Osteoblast (primary cell): ENCODE measurements around the gene BAD. TPM values are rescaled to one million over a fixed set of nuclear protein-coding genes. Genes with fewer than 3 reads are reported as not detected.
A peak's percentile ranks its signal among the peaks of the same experiment; 100 is the strongest.
"Not testable (repeated sequence)": the region's sequence is repeated elsewhere in the genome, so short reads cannot be mapped to it uniquely, and the experiment has no call there.

Experiments
- DNase-seq: peaks from one replicate; pipeline ENCODE4 v3.0.0; 2011; ENCODE audit warnings: low spot score, mixed read lengths; ENCODE audit not compliant: insufficient read length; ENCODE audit errors: missing footprints
- H2AFZ ChIP-seq: 2 replicates; pipeline ENCODE4 v1.6.0; 2011; ENCODE audit warnings: mild to moderate bottlenecking, low read length
- H3K27ac ChIP-seq: 2 replicates; pipeline ENCODE4 v1.5.1; 2011; ENCODE audit warnings: mild to moderate bottlenecking, low read depth, low read length, moderate library complexity
- H3K27me3 ChIP-seq: 2 replicates; pipeline ENCODE4 v1.6.0; 2012; ENCODE audit warnings: mild to moderate bottlenecking, control low read depth, inconsistent platforms, low read length, moderate library complexity; ENCODE audit not compliant: insufficient read depth
- H3K36me3 ChIP-seq: 2 replicates; pipeline ENCODE4 v1.5.1; 2011; ENCODE audit warnings: mild to moderate bottlenecking, low read length, control low read depth, moderate library complexity; ENCODE audit not compliant: insufficient read depth
- H3K4me1 ChIP-seq: 2 replicates; pipeline ENCODE4 v1.5.1; 2011; ENCODE audit warnings: mild to moderate bottlenecking, low read length, control low read depth, moderate library complexity; ENCODE audit not compliant: insufficient read depth
- H3K4me2 ChIP-seq: 2 replicates; pipeline ENCODE4 v1.6.0; 2011; ENCODE audit warnings: mild to moderate bottlenecking, low read length; ENCODE audit not compliant: insufficient read depth
- H3K4me3 ChIP-seq: fragments of 200-600 bp; sonication (generic); 3 replicates; pipeline ENCODE4 v1.5.1; 2012; ENCODE audit warnings: mild to moderate bottlenecking, low read length, inconsistent platforms; ENCODE audit not compliant: insufficient read depth
- H3K79me2 ChIP-seq: 2 replicates; pipeline ENCODE4 v1.6.0; 2012; ENCODE audit warnings: mild to moderate bottlenecking, low read length, control low read depth, inconsistent platforms; ENCODE audit not compliant: insufficient read depth
- H3K9me3 ChIP-seq: 2 replicates; pipeline ENCODE4 v1.5.1; 2011; ENCODE audit warnings: low read depth, low read length, control low read depth
- H4K20me1 ChIP-seq: 2 replicates; pipeline ENCODE4 v1.6.0; 2012; ENCODE audit warnings: mild to moderate bottlenecking, low read length, control low read depth; ENCODE audit not compliant: insufficient read depth
- CTCF ChIP-seq: IDR thresholded peaks from 2 replicates; pipeline ENCODE4 v1.5.1; 2011; ENCODE audit warnings: mild to moderate bottlenecking, low read depth, low read length, moderate library complexity; ENCODE audit errors: extremely low read depth
- total RNA-seq: library from RNA; depleted of rRNA; stranded (reverse); fragments of >200 nt; gene quantifications from 2 replicates; pipeline ENCODE4 v1.2.3, GENCODE V29; 2012

Gene BAD
- total RNA-seq, 1 donor, result 70.9 TPM

- Histone ChIP-seq H3K27ac (peak within 1 kb of the TSS; percentile 97), H3K9me3 (no peaks in the 10 kb centered on the region), H2AFZ (peak within 1 kb of the TSS; percentile 67), H3K79me2 (peaks cover 31% of the 10 kb centered on the region), H3K4me2 (peak within 1 kb of the TSS; percentile 92), H3K36me3 (peaks cover 27% of the 10 kb centered on the region), H4K20me1 (peaks cover 4% of the 10 kb centered on the region), H3K4me3 (peak within 1 kb of the TSS; percentile 99), H3K4me1 (peaks cover 11% of the 10 kb centered on the region), H3K27me3 (no peaks in the 10 kb centered on the region)
- peak; percentile 99 for DNase-seq
- no peak for TF ChIP-seq CTCF
Observed at GRCh38 chr11:64317325-64317960, 33.0 kb upstream of the BAD start, which contains the start of gene TRMT112. TSS of gene TRMT112 (minus strand) at chr11:64317559. CDS start at chr11:64317526, 33 bp downstream.

DNA sequence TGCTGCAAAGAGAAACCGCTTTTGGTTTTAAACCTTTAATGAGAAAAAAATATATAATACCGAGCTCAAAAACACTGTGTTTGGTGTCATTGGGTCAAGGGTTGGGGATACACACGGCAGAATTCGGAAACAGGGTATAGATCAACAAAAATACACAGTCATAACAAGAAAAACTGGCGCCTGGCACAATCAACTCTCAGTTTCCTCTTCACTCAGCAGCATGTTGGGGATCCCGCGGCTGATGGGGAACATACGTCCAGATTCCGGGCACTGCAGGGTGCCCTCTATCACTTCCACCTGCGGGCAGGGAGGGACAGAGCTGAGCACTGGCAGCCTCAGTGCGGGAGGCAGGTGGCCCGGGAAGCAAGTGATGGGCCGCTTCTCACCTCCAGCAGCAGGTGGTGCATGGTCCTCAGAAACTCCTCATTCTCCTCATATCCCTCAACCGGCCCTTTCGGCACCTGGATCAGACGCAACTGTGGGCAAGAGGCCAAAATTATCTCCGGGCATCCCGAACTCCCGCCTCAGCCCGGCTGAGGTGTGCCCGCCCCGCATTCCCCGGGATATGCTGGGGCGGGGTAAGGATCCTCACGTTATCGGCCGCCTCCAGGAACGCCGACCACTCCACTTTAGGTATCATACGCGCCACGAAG lies 32.3 kb upstream of the BAD start:
- Histone ChIP-seq H3K4me2 (peak overlapping the region; percentile 92), H4K20me1 (peaks cover 4% of the 10 kb centered on the region), H3K79me2 (peaks cover 32% of the 10 kb centered on the region)

DNA sequence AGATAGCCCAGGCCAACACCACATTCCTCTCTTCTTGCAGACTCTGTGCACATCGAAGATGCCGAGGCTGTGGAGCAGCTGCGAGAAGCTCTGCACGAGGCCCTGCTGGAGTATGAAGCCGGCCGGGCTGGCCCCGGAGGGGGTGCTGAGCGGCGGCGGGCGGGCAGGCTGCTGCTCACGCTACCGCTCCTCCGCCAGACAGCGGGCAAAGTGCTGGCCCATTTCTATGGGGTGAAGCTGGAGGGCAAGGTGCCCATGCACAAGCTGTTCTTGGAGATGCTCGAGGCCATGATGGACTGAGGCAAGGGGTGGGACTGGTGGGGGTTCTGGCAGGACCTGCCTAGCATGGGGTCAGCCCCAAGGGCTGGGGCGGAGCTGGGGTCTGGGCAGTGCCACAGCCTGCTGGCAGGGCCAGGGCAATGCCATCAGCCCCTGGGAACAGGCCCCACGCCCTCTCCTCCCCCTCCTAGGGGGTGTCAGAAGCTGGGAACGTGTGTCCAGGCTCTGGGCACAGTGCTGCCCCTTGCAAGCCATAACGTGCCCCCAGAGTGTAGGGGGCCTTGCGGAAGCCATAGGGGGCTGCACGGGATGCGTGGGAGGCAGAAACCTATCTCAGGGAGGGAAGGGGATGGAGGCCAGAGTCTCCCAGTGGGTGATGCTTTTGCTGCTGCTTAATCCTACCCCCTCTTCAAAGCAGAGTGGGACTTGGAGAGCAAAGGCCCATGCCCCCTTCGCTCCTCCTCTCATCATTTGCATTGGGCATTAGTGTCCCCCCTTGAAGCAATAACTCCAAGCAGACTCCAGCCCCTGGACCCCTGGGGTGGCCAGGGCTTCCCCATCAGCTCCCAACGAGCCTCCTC lies 31.4 kb upstream of the BAD start:
- H3K27ac ChIP-seq, H3K27me3 ChIP-seq, H2AFZ ChIP-seq, H4K20me1 ChIP-seq, H3K4me3 ChIP-seq, H3K9me3 ChIP-seq: not testable (repeated sequence)
- Histone ChIP-seq H3K4me1 (peaks cover 11% of the 10 kb centered on the region), H3K4me2 (peak overlapping the region; percentile 92), H3K36me3 (peaks cover 13% of the 10 kb centered on the region), H3K79me2 (peaks cover 35% of the 10 kb centered on the region)
- DNase-seq, result peak; percentile 23

More for the DNA sequence above, 32.3 kb upstream of the BAD start:
- Histone ChIP-seq H3K36me3 (peaks cover 22% of the 10 kb centered on the region), H3K27ac (peak overlapping the region; percentile 97), H2AFZ (peak overlapping the region; percentile 67), H3K4me3 (peak overlapping the region; percentile 99), H3K4me1 (peaks cover 11% of the 10 kb centered on the region), H3K9me3 (no peaks in the 10 kb centered on the region), H3K27me3 (no peaks in the 10 kb centered on the region)
- DNase-seq, result peak; percentile 73
- no peak for TF ChIP-seq CTCF

DNA sequence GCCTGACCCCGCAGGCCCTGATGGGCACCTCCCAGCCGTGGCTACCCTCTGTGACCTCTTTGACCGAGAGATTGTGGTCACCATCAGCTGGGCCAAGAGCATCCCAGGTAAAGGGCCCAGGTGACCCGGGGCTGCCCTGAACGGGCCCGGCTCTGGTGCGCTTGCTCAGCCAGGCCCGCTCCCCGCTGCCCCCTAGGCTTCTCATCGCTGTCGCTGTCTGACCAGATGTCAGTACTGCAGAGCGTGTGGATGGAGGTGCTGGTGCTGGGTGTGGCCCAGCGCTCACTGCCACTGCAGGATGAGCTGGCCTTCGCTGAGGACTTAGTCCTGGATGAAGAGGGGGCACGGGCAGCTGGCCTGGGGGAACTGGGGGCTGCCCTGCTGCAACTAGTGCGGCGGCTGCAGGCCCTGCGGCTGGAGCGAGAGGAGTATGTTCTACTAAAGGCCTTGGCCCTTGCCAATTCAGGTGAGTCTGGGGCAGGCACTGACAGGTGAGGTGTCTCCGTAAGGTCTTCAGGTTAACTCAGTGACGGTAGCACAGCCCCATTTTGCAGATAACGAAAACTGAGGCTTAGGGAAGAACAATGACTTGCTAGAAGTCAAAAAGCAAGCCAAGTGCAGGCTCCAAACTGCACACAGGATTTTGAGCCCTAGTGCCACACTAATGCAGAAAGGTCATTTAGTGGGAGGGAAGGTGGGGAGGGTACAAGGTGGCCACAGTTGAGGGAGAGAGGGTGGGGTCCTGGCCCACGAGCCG lies 30.5 kb upstream of the BAD start:
- H3K4me2 ChIP-seq, result no peak overlapping the region
- peaks cover 34% of the 10 kb centered on the region for H3K79me2 ChIP-seq
- peaks cover 13% of the 10 kb centered on the region for H3K36me3 ChIP-seq
- no peak overlapping the region for H2AFZ ChIP-seq
- no peak overlapping the region for H3K4me3 ChIP-seq
- H3K4me1 ChIP-seq, result peaks cover 11% of the 10 kb centered on the region
- no peak overlapping the region for H3K27ac ChIP-seq
- no peaks in the 10 kb centered on the region for H3K27me3 ChIP-seq
- H3K9me3 ChIP-seq, result no peaks in the 10 kb centered on the region
- no peaks in the 10 kb centered on the region for H4K20me1 ChIP-seq
- DNase-seq, result peak; percentile 22
- TF ChIP-seq CTCF, result no peak
